K562 (cell line): ENCODE results near the gene PLA2G2C. TPM values are rescaled to one million over a fixed set of nuclear protein-coding genes. Genes with fewer than 3 reads are reported as not detected.
A peak's percentile ranks its signal among the peaks of the same experiment; 100 is the strongest.

Experiments
- CHCHD3 ChIP-seq: fragments of 250-450 bp; sonication (Bioruptor Pico); IDR thresholded peaks from 2 replicates; pipeline ENCODE4 v2.1.2; 2022; ENCODE audit warnings: mild to moderate bottlenecking
- CTBP1 ChIP-seq: fragments of 450-650 bp; IDR thresholded peaks from 2 replicates; pipeline ENCODE4 v1.6.1; 2016; ENCODE audit warnings: borderline replicate concordance
- DDX20 ChIP-seq: fragments of 450-650 bp; IDR thresholded peaks from 2 replicates; pipeline ENCODE4 v1.6.1; 2016; ENCODE audit warnings: missing genetic modification characterization, low read depth, mild to moderate bottlenecking, missing compliant biosample characterization, moderate library complexity
- NONO ChIP-seq, 2 experiments: fragments of 200-400 bp in 1 of 2; fragments of 450-650 bp in 1 of 2; formaldehyde crosslinking in 1 of 2; IDR thresholded peaks; 2 replicates each; pipeline ENCODE4 v1.6.1; 2017; ENCODE audit warnings: low read depth in 2 of 2, mild to moderate bottlenecking in 2 of 2, moderate library complexity in 2 of 2, low read length in 1 of 2
- NR4A1 ChIP-seq, 2 experiments: fragments of 250-450 bp in 1 of 2; fragments of 450-650 bp in 1 of 2; sonication (Bioruptor Pico) in 1 of 2; IDR thresholded peaks; 2 replicates each; pipeline versions ENCODE4 v1.4.0 to v1.6.1; 2016 to 2020; ENCODE audit warnings: mild to moderate bottlenecking in 2 of 2, missing compliant biosample characterization in 1 of 2, missing genetic modification characterization in 1 of 2, moderate library complexity in 1 of 2
- PYGO2 ChIP-seq: fragments of 450-650 bp; IDR thresholded peaks from 2 replicates; pipeline ENCODE4 v1.6.1; 2016; ENCODE audit warnings: mild to moderate bottlenecking, missing genetic modification characterization, moderate library complexity, missing compliant biosample characterization
- ZNF3 ChIP-seq: fragments of 250-450 bp; sonication (Bioruptor Pico); IDR thresholded peaks from 2 replicates; pipeline ENCODE4 v1.5.0; 2021; ENCODE audit warnings: mild to moderate bottlenecking, moderate library complexity
- polyA plus RNA-seq, 8 experiments: library from polyadenylated mRNA; depleted of rRNA in 4 of 8; stranded (reverse) in 5 of 8; unstranded in 3 of 8; fragments of >200 nt; fragmentation: Nextera tagmentation in 2 of 8; fragmentation: Illumina TruSeq in 1 of 8; extraction: Ambion mirVana in 2 of 8; extraction: Trizol in 1 of 8; gene quantifications; 2 replicates each; pipeline versions ENCODE4 v1.2.1 to v1.2.3, GENCODE V29; 2011 to 2014; ENCODE audit warnings: inconsistent platforms in 1 of 8, missing spikeins in 1 of 8
- total RNA-seq, 7 experiments: library from RNA; depleted of rRNA in 6 of 7; stranded (reverse); fragments of >200 nt in 6 of 7; fragmentation: Illumina TruSeq in 2 of 7; extraction: Trizol in 2 of 7; gene quantifications; 2 replicates each; pipeline versions ENCODE4 v1.2.1 to v1.2.3, GENCODE V29; 2011 to 2021; ENCODE audit warnings: low replicate concordance in 1 of 7
- TF ChIP-seq, protein P1 (sequence below): sonication (generic); formaldehyde crosslinking; IDR thresholded peaks from 2 replicates; pipeline ENCODE4 v1.8.0; 2022; ENCODE audit warnings: missing genetic modification reagents, mild to moderate bottlenecking, moderate library complexity, borderline replicate concordance
- TF ChIP-seq, protein P2 (sequence below), 2 experiments: fragments of 450-650 bp in 1 of 2; sonication (generic) in 1 of 2; formaldehyde crosslinking; conservative IDR thresholded peaks; 2 replicates each; pipeline versions ENCODE4 v1.4.0 to v1.8.1; 2020 to 2022; ENCODE audit warnings: mild to moderate bottlenecking in 1 of 2, missing genetic modification reagents in 1 of 2
- TF ChIP-seq, protein P3 (sequence below): sonication (generic); formaldehyde crosslinking; IDR thresholded peaks from 2 replicates; pipeline ENCODE4 v1.8.0; 2022; ENCODE audit warnings: mild to moderate bottlenecking, missing genetic modification reagents
- TF ChIP-seq, protein P4 (sequence below), 2 experiments: IDR thresholded peaks; 2 replicates each; pipeline ENCODE4 v1.6.1; 2012; ENCODE audit warnings: improper control_type of control experiment in 2 of 2, low read depth in 2 of 2, low read length in 2 of 2, borderline replicate concordance in 1 of 2
- TF ChIP-seq, protein P5 (sequence below): sonication (generic); formaldehyde crosslinking; IDR thresholded peaks from 2 replicates; pipeline ENCODE4 v1.8.0; 2022; ENCODE audit warnings: mild to moderate bottlenecking, missing genetic modification reagents
- TF ChIP-seq, protein P6 (sequence below): IDR thresholded peaks from 2 replicates; pipeline ENCODE4 v1.6.1; 2011; ENCODE audit not compliant: insufficient read length; ENCODE audit errors: extremely low read depth

PLA2G2C gene
- total and polyA plus RNA-seq, 9 of the 15 experiments (the other 6 are each of a cell fraction or from before 2014, with no cell fraction given) = 0.14 to 0.49 (median 0.21) TPM

DNA sequence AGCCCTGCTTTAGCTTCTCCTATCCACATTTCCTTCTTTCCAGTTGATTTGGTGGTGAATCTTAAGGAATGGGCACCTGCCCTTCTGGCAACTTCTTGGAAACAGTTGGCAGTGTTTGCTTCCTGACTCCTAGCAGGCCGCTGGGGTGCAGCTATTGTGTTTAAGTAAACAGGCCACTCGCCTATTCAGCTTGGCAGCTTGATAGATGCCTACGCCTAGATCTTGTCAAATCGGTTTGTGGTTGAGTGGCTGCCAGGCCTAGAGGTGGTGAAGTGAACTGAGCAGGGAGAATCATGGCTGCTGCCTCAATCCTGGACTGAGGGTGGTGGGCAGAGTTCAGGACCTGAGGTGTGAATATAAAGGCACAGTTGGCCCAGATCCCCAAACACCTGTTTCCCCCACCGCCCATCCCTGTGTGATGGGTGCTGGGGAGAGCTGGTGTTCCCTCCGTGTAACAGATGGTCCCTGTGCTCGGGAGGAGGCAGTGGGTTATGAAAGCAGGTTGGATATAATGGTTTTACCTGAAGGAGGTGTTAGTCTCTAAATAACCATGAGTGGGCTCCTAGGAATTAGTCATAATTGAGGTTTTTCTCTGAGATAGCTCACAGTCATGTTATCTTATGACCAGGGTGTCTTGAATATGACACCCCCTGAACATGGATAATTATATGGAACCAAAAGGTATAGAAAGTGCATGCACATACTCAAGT is 940 bp upstream of the PLA2G2C start (continued):
- TF ChIP-seq DDX20 (tag) (no peak), NR4A1 (CRISPR knock-in tag; IDR thresholded peaks at IDR 0.05) (no peak), NR4A1 (tag; IDR thresholded peaks at IDR 0.05) (0 out of 2 replicates have a peak, but pooled peaks have one; percentile 48), NONO (IDR thresholded peaks at IDR 0.05; ENCODE audit: low read depth in 2 of 2, low read length in 1 of 2) (no peak), CTBP1 (no peak), PYGO2 (tag) (0 out of 2 replicates have a peak, but pooled peaks have one; percentile 12), ZNF3 (CRISPR knock-in tag) (no peak), CHCHD3 (CRISPR knock-in tag) (no peak)
- TF ChIP-seq, protein P1, sequence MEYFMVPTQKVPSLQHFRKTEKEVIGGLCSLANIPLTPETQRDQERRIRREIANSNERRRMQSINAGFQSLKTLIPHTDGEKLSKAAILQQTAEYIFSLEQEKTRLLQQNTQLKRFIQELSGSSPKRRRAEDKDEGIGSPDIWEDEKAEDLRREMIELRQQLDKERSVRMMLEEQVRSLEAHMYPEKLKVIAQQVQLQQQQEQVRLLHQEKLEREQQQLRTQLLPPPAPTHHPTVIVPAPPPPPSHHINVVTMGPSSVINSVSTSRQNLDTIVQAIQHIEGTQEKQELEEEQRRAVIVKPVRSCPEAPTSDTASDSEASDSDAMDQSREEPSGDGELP = no peak; the same call in 1 of the 2 replicates
- TF ChIP-seq, protein P2, sequence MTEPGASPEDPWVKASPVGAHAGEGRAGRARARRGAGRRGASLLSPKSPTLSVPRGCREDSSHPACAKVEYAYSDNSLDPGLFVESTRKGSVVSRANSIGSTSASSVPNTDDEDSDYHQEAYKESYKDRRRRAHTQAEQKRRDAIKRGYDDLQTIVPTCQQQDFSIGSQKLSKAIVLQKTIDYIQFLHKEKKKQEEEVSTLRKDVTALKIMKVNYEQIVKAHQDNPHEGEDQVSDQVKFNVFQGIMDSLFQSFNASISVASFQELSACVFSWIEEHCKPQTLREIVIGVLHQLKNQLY (CRISPR knock-in tag; conservative IDR thresholded peaks at IDR 0.05) = no peak
- TF ChIP-seq, protein P3, sequence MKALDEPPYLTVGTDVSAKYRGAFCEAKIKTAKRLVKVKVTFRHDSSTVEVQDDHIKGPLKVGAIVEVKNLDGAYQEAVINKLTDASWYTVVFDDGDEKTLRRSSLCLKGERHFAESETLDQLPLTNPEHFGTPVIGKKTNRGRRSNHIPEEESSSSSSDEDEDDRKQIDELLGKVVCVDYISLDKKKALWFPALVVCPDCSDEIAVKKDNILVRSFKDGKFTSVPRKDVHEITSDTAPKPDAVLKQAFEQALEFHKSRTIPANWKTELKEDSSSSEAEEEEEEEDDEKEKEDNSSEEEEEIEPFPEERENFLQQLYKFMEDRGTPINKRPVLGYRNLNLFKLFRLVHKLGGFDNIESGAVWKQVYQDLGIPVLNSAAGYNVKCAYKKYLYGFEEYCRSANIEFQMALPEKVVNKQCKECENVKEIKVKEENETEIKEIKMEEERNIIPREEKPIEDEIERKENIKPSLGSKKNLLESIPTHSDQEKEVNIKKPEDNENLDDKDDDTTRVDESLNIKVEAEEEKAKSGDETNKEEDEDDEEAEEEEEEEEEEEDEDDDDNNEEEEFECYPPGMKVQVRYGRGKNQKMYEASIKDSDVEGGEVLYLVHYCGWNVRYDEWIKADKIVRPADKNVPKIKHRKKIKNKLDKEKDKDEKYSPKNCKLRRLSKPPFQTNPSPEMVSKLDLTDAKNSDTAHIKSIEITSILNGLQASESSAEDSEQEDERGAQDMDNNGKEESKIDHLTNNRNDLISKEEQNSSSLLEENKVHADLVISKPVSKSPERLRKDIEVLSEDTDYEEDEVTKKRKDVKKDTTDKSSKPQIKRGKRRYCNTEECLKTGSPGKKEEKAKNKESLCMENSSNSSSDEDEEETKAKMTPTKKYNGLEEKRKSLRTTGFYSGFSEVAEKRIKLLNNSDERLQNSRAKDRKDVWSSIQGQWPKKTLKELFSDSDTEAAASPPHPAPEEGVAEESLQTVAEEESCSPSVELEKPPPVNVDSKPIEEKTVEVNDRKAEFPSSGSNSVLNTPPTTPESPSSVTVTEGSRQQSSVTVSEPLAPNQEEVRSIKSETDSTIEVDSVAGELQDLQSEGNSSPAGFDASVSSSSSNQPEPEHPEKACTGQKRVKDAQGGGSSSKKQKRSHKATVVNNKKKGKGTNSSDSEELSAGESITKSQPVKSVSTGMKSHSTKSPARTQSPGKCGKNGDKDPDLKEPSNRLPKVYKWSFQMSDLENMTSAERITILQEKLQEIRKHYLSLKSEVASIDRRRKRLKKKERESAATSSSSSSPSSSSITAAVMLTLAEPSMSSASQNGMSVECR (CRISPR knock-in tag) = 0 out of 2 replicates have a peak, but pooled peaks have one; percentile 19
- TF ChIP-seq, protein P4, sequence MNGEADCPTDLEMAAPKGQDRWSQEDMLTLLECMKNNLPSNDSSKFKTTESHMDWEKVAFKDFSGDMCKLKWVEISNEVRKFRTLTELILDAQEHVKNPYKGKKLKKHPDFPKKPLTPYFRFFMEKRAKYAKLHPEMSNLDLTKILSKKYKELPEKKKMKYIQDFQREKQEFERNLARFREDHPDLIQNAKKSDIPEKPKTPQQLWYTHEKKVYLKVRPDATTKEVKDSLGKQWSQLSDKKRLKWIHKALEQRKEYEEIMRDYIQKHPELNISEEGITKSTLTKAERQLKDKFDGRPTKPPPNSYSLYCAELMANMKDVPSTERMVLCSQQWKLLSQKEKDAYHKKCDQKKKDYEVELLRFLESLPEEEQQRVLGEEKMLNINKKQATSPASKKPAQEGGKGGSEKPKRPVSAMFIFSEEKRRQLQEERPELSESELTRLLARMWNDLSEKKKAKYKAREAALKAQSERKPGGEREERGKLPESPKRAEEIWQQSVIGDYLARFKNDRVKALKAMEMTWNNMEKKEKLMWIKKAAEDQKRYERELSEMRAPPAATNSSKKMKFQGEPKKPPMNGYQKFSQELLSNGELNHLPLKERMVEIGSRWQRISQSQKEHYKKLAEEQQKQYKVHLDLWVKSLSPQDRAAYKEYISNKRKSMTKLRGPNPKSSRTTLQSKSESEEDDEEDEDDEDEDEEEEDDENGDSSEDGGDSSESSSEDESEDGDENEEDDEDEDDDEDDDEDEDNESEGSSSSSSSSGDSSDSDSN (IDR thresholded peaks at IDR 0.05; ENCODE audit: borderline replicate concordance in 1 of 2, low read depth in 2 of 2, low read length in 2 of 2) = peak in 1 of 2 experiments; percentile 17; a peak in 1 of 4 replicates
- TF ChIP-seq, protein P5, sequence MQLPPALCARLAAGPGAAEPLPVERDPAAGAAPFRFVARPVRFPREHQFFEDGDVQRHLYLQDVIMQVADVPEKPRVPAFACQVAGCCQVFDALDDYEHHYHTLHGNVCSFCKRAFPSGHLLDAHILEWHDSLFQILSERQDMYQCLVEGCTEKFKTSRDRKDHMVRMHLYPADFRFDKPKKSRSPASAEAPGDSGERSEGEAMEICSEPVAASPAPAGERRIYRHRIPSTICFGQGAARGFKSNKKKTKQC (CRISPR knock-in tag) = 0 out of 2 replicates have a peak, but pooled peaks have one; percentile 34
- TF ChIP-seq, protein P6, sequence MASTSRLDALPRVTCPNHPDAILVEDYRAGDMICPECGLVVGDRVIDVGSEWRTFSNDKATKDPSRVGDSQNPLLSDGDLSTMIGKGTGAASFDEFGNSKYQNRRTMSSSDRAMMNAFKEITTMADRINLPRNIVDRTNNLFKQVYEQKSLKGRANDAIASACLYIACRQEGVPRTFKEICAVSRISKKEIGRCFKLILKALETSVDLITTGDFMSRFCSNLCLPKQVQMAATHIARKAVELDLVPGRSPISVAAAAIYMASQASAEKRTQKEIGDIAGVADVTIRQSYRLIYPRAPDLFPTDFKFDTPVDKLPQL = no peak
